ENCODE data around the gene SULF2.

Gene SULF2

DNA sequence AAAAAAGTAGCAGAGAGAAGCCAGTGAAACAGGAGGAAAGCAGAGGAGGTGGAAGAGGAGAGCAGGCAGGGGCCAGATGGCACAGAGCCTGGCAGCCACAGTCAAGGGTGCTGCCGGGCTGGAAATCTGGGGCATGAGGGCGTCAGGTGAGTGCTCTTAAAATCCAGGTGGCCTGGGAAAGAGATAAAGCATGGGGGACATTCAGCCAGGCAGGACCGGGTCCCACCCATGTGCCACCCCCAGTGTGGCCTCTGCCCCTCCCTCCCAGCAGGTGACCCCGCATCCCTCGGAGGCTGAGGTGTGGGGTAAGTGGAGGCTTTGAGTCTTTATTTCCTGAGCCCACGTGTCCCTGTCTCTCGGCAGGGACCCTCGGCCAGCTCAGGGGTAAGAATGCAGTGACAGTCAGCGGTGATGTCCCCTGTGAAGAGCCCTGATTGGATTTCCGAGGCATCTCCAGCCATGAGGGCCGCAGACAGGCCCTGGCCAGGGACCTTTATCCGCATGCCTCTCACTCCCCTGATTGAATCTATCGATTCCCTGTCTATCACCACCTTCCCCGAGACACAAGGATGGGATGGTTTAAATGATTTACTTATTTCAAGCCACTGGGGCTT lies 33.8 kb upstream of the SULF2 start:
- no peaks in the 10 kb centered on the region for H3K4me1 ChIP-seq (ENCODE audit: control insufficient read depth in 1 of 2, insufficient read depth in 1 of 2, low read depth in 1 of 2, low read length in 1 of 2)
- TF ChIP-seq, protein P1, sequence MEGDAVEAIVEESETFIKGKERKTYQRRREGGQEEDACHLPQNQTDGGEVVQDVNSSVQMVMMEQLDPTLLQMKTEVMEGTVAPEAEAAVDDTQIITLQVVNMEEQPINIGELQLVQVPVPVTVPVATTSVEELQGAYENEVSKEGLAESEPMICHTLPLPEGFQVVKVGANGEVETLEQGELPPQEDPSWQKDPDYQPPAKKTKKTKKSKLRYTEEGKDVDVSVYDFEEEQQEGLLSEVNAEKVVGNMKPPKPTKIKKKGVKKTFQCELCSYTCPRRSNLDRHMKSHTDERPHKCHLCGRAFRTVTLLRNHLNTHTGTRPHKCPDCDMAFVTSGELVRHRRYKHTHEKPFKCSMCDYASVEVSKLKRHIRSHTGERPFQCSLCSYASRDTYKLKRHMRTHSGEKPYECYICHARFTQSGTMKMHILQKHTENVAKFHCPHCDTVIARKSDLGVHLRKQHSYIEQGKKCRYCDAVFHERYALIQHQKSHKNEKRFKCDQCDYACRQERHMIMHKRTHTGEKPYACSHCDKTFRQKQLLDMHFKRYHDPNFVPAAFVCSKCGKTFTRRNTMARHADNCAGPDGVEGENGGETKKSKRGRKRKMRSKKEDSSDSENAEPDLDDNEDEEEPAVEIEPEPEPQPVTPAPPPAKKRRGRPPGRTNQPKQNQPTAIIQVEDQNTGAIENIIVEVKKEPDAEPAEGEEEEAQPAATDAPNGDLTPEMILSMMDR (IDR thresholded peaks at IDR 0.05), result no peak
- peaks cover 74% of the 10 kb centered on the region for H3K27me3 ChIP-seq
- H3K27ac ChIP-seq, result no peak overlapping the region
- H3K4me3 ChIP-seq (ENCODE audit: low read depth in 1 of 2, low read length in 1 of 2), result no peak overlapping the region
- no peaks in the 10 kb centered on the region for H3K9me3 ChIP-seq
- no peaks in the 10 kb centered on the region for H3K36me3 ChIP-seq

DNA sequence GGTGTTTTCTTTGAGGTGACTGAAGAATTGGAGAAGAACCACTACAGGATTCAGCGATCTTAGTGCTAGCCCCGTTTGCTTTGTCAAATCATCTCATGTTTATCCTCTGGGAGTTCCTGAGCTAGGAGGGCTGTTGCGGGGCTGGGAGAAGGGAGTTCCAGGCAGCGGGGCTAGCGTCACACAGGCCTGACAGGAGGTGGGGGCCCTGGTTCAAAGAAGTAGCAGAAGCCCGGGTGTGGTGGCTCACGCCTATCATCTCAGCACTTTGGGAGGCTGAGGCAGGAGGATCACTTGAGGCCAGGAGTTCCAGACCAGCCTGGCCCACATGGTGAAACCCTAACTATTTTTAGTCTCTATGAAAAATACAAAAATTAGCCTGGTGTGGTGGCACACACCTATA lies 33.2 kb upstream of the SULF2 start:
- Histone ChIP-seq H3K36me3 (no peaks in the 10 kb centered on the region), H3K4me1 (ENCODE audit: control insufficient read depth in 1 of 2, insufficient read depth in 1 of 2, low read depth in 1 of 2, low read length in 1 of 2) (no peaks in the 10 kb centered on the region), H3K27me3 (peaks cover 74% of the 10 kb centered on the region), H3K9me3 (no peaks in the 10 kb centered on the region), H3K27ac (no peak overlapping the region), H3K4me3 (ENCODE audit: low read depth in 1 of 2, low read length in 1 of 2) (no peak overlapping the region)
- TF ChIP-seq, protein P1 (IDR thresholded peaks at IDR 0.05), result no peak

DNA sequence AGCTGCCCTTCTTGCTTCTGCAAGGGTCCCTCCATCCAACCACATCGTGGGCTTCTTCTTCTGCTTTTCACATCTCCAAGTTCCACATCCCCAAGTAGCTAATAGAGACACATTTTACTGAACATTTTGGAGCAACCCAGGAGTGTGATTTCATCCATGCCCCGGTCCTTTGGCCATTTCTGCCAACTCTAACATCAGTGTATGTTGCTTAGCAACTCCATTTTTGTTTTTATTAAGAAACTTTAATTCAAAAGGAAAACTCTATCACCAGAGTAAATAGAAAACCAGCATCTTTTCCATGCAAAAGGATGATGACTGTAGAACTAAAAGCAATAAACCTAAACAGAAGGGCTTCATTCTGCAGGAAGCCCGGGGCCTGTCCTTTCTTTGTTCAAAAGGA lies 32.7 kb upstream of the SULF2 start:
- Histone ChIP-seq H3K27ac (no peak overlapping the region), H3K4me3 (ENCODE audit: low read depth in 1 of 2, low read length in 1 of 2) (no peak overlapping the region), H3K9me3 (no peaks in the 10 kb centered on the region), H3K4me1 (ENCODE audit: control insufficient read depth in 1 of 2, insufficient read depth in 1 of 2, low read depth in 1 of 2, low read length in 1 of 2) (no peaks in the 10 kb centered on the region), H3K36me3 (no peaks in the 10 kb centered on the region), H3K27me3 (peaks cover 70% of the 10 kb centered on the region)
- TF ChIP-seq, protein P1 (IDR thresholded peaks at IDR 0.05), result no peak

DNA sequence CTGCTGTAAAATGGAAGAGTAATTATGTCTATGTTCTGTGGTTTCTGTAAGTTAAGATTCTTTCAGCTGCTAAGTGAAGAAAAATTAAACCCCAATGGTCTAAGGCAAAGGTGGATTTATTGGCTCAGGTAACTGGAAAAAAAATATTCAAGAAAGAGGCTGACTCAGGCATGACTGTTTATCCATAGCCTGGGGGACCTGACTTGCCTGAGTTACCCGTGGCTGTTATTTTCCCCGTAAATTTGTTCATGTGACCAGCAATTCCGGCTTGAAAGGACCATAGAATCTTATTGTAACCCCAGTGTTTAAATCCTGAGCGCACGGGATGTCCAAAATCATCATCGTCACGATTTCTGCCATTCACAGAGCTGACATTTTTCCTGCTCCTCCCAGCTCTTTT lies 32.3 kb upstream of the SULF2 start:
- no peak overlapping the region for H3K4me3 ChIP-seq (ENCODE audit: low read depth in 1 of 2, low read length in 1 of 2)
- peaks cover 66% of the 10 kb centered on the region for H3K27me3 ChIP-seq
- no peaks in the 10 kb centered on the region for H3K4me1 ChIP-seq (ENCODE audit: control insufficient read depth in 1 of 2, insufficient read depth in 1 of 2, low read depth in 1 of 2, low read length in 1 of 2)
- no peaks in the 10 kb centered on the region for H3K9me3 ChIP-seq
- H3K27ac ChIP-seq, result no peak overlapping the region
- H3K36me3 ChIP-seq, result no peaks in the 10 kb centered on the region
- TF ChIP-seq, protein P1 (IDR thresholded peaks at IDR 0.05), result no peak

DNA sequence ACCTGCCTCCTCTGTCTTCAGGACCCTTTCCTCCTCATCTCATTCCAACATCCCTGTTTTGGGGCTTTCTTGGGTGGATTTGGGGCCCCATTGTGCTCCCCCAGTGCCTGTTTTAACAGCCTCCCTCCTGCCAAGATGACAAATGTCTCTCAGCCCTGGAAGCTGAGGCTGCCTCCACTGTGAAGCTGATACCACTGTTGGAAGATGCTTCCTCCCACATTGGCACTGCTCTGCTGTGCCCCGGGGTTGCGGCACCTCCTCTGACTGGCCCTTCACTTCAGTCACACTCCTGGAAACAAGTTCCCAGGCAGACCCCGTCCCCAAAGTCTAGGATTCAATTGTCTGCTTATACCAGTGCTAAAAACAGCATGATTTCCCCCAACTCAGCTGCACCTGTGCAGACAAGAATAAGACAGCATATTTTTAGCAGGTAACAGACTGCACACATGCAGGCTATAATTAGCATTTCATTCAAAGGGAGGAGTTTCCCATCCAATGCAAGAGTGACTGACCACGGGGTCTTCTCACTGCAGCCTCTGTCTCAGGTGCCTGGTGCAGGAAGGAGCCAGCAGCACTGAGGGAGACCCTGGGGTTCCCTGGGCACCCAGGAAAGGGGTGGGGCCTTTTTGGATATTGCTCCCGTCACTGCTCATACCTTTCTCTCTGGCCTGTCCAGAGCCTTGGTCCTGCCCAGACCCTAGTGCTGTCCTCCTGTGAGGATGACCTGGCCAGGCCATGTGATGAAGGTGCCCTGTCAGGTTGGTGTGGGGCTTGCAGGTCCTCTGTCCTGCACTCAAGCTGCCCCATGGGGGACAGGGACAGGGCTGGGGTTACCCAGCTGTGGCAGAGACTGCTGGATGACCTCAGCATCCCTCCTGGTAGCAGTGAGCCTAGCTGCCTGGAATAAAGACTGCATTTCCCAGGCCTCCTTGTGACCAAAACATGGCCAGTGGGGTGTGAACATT lies 31.5 kb upstream of the SULF2 start:
- Histone ChIP-seq H3K27ac (no peak overlapping the region), H3K9me3 (no peaks in the 10 kb centered on the region), H3K36me3 (no peaks in the 10 kb centered on the region), H3K4me3 (ENCODE audit: low read depth in 1 of 2, low read length in 1 of 2) (no peak overlapping the region), H3K4me1 (ENCODE audit: control insufficient read depth in 1 of 2, insufficient read depth in 1 of 2, low read depth in 1 of 2, low read length in 1 of 2) (no peaks in the 10 kb centered on the region), H3K27me3 (peaks cover 70% of the 10 kb centered on the region)
- TF ChIP-seq, protein P1 (IDR thresholded peaks at IDR 0.05), result no peak

Measured in neutrophil (primary cell).